HepG2 (cell line): ENCODE measurements around the gene ITGB2. TPM values are rescaled to one million over a fixed set of nuclear protein-coding genes. Genes with fewer than 3 reads are reported as not detected.
A peak's percentile ranks its signal among the peaks of the same experiment; 100 is the strongest.

Experiments
- ATAC-seq: fragments of 200-7000 bp; cut with Tn5 transposase; 3 replicates; pipeline ENCODE4 v1.9.1; 2020; ENCODE audit warnings: mild to moderate bottlenecking, moderate library complexity
- BruUV-seq: library from RNA; stranded (reverse); fragments of 400-500 nt; replicated peaks from 2 replicates; lab custom pipeline; 2021; lab: Mats Ljungman, UMichigan
- CTCF ChIA-PET: fragments of 300-600 bp; formaldehyde crosslinking; extraction: SDS; loops from one replicate; lab custom pipeline; 2021; ENCODE audit warnings: low total read pairs, inconsistent platforms, low intra/inter-chr PET ratio; lab: Yijun Ruan, JAX
- POLR2A ChIA-PET: fragments of 350-600 bp; sonication (Branson Sonifier 250); formaldehyde crosslinking; loops from one replicate; lab custom pipeline; 2020; ENCODE audit warnings: antibody characterized with exemption, inconsistent platforms; lab: Yijun Ruan, JAX
- DNase-seq: peaks from one replicate; pipeline ENCODE4 v3.0.0-alpha.2; 2015; ENCODE audit warnings: low spot score
- FAIRE-seq: peaks from 3 replicates; lab custom pipeline; 2011; peaks lifted over from hg19 to GRCh38; lab: Jason Lieb, UNC
- H2AFZ ChIP-seq: one replicate; pipeline ENCODE4 v1.6.1; 2011; ENCODE audit warnings: low read length, inconsistent platforms
- H3K27ac ChIP-seq: fragments of 300-600 bp; 3 replicates; pipeline ENCODE4 v1.8.0; 2011; ENCODE audit warnings: mixed run types, mild to moderate bottlenecking, mixed read lengths, low read length, inconsistent platforms; ENCODE audit not compliant: insufficient read depth; ENCODE audit errors: extremely low read length
- H3K27me3 ChIP-seq, 2 experiments: fragments of 200-600 bp in 1 of 2; 2 replicates in 1 of 2; 3 replicates in 1 of 2; pipeline versions ENCODE4 v1.6.0 to v1.8.0; 2011; ENCODE audit warnings: low read length in 2 of 2, mild to moderate bottlenecking in 2 of 2, moderate library complexity in 2 of 2, inconsistent platforms in 1 of 2; ENCODE audit not compliant: insufficient read depth in 2 of 2, control insufficient read depth in 1 of 2
- H3K36me3 ChIP-seq, 2 experiments: fragments of 200-600 bp in 1 of 2; replicated peaks in 1 of 2; 2 replicates in 1 of 2; 3 replicates in 1 of 2; pipeline versions ENCODE4 v1.5.1 to v1.8.0; 2011; ENCODE audit warnings: low read length in 2 of 2, inconsistent platforms in 1 of 2; ENCODE audit not compliant: insufficient read depth in 2 of 2, control insufficient read depth in 1 of 2
- H3K4me1 ChIP-seq: 2 replicates; pipeline ENCODE4 v1.5.1; 2012; ENCODE audit warnings: low read length, inconsistent platforms; ENCODE audit not compliant: insufficient read depth
- H3K4me2 ChIP-seq: 2 replicates; pipeline ENCODE4 v1.6.0; 2011; ENCODE audit warnings: low read depth, low read length, inconsistent platforms
- H3K4me3 ChIP-seq, 3 experiments: fragments of 200-600 bp in 1 of 3; sonication (generic), shearing (Covaris generic) in 1 of 3; replicated peaks in 1 of 3; 2 replicates each; pipeline ENCODE4 v1.5.1; 2011 to 2016; ENCODE audit warnings: low read length in 3 of 3, inconsistent platforms in 2 of 3, low read depth in 2 of 3, mild to moderate bottlenecking in 2 of 3, control low read depth in 1 of 3, mixed read lengths in 1 of 3; ENCODE audit not compliant: insufficient read depth in 1 of 3
- H3K79me2 ChIP-seq: one replicate; pipeline ENCODE4 v1.6.1; 2011; ENCODE audit warnings: low read length, inconsistent platforms; ENCODE audit not compliant: insufficient read depth
- H3K9ac ChIP-seq: 2 replicates; pipeline ENCODE4 v1.6.0; 2011; ENCODE audit warnings: mild to moderate bottlenecking, low read depth, low read length, inconsistent platforms; ENCODE audit not compliant: insufficient read depth
- H3K9me3 ChIP-seq: 2 replicates; pipeline ENCODE4 v1.5.1; 2012; ENCODE audit warnings: mild to moderate bottlenecking, low read length
- H4K20me1 ChIP-seq: 2 replicates; pipeline ENCODE4 v1.6.0; 2011; ENCODE audit warnings: inconsistent platforms, mild to moderate bottlenecking, low read length, moderate library complexity; ENCODE audit not compliant: insufficient read depth
- CREB1 ChIP-seq, 2 experiments: fragments of 450-650 bp in 1 of 2; IDR thresholded peaks; 2 replicates each; pipeline ENCODE4 v1.6.1; 2016 to 2017; ENCODE audit warnings: control low read depth in 1 of 2, mild to moderate bottlenecking in 1 of 2, missing compliant biosample characterization in 1 of 2, missing genetic modification characterization in 1 of 2
- ELF3 ChIP-seq: IDR thresholded peaks from 2 replicates; pipeline ENCODE4 v1.6.1; 2016; ENCODE audit warnings: missing genetic modification reagents, missing compliant biosample characterization
- ELF4 ChIP-seq: sonication (generic); formaldehyde crosslinking; IDR thresholded peaks from 2 replicates; pipeline ENCODE4 v1.5.0; 2020; ENCODE audit warnings: missing genetic modification reagents, mild to moderate bottlenecking, moderate library complexity, borderline replicate concordance
- FOXJ3 ChIP-seq: sonication (generic); formaldehyde crosslinking; IDR thresholded peaks from 2 replicates; pipeline ENCODE4 v1.4.0; 2020; ENCODE audit warnings: missing genetic modification reagents, mild to moderate bottlenecking, borderline replicate concordance
- FOXP1 ChIP-seq, 2 experiments: fragments of 450-650 bp in 1 of 2; IDR thresholded peaks; 2 replicates each; pipeline ENCODE4 v1.6.1; 2017 to 2018; ENCODE audit warnings: antibody characterized with exemption in 1 of 2
- FUBP1 ChIP-seq: sonication (generic); formaldehyde crosslinking; IDR thresholded peaks from 2 replicates; pipeline ENCODE4 v1.5.1; 2020; ENCODE audit warnings: missing genetic modification reagents, mild to moderate bottlenecking, borderline replicate concordance
- MNT ChIP-seq: fragments of 450-650 bp; IDR thresholded peaks from 2 replicates; pipeline ENCODE4 v1.6.1; 2016
- NFKBIZ ChIP-seq: IDR thresholded peaks from 2 replicates; pipeline ENCODE4 v1.6.1; 2018; ENCODE audit warnings: missing genetic modification reagents, missing compliant biosample characterization
- NR0B2 ChIP-seq: sonication (generic); formaldehyde crosslinking; IDR thresholded peaks from 2 replicates; pipeline ENCODE4 v1.4.0; 2020; ENCODE audit warnings: mild to moderate bottlenecking, missing genetic modification reagents
- YY1 ChIP-seq: IDR thresholded peaks from 2 replicates; pipeline ENCODE4 v1.6.1; 2011; ENCODE audit warnings: low read length, low read depth, moderate library complexity, mild to moderate bottlenecking; ENCODE audit not compliant: insufficient read depth, insufficient replicate concordance
- ZBTB42 ChIP-seq: sonication (generic); formaldehyde crosslinking; IDR thresholded peaks from 2 replicates; pipeline ENCODE4 v1.5.0; 2020; ENCODE audit warnings: mild to moderate bottlenecking, missing genetic modification reagents
- ZNF160 ChIP-seq: sonication (generic); formaldehyde crosslinking; IDR thresholded peaks from 2 replicates; pipeline ENCODE4 v1.8.0; 2022; ENCODE audit warnings: mild to moderate bottlenecking, inconsistent platforms, missing genetic modification reagents
- ZNF563 ChIP-seq: sonication (generic); formaldehyde crosslinking; IDR thresholded peaks from 2 replicates; pipeline ENCODE4 v1.8.0; 2022; ENCODE audit warnings: mild to moderate bottlenecking, moderate library complexity, missing genetic modification reagents
- ZNF577 ChIP-seq: sonication (generic); formaldehyde crosslinking; IDR thresholded peaks from 2 replicates; pipeline ENCODE4 v1.4.0; 2020; ENCODE audit warnings: mild to moderate bottlenecking, low read depth, missing genetic modification reagents, borderline replicate concordance
- ZNF614 ChIP-seq: IDR thresholded peaks from 2 replicates; pipeline ENCODE4 v1.6.1; 2018; ENCODE audit warnings: missing biosample characterization, missing genetic modification reagents, inconsistent platforms, borderline replicate concordance
- WGBS: methylation state at CpG from one replicate; pipeline ENCODE4 v1.1.6; 2017; ENCODE audit warnings: low lambda C conversion rate; 5-methylcytosine and 5-hydroxymethylcytosine counted together
- in situ Hi-C: cut with HindIII; loops from 2 replicates; pipeline ENCODE4 v1.10.0; 2017; ENCODE audit warnings: low pct_unique_long_range_greater_than_20kb; ENCODE audit not compliant: extremely low pct_ligation_motif_present
- intact Hi-C: fragments of 100-400 bp; cut with micrococcal nuclease; formaldehyde crosslinking; loops from one replicate; pipeline ENCODE4 v1.10.0; 2022; ENCODE audit not compliant: unreplicated experiment
- polyA plus RNA-seq, 8 experiments: library from polyadenylated mRNA; depleted of rRNA in 3 of 8; stranded (reverse) in 7 of 8; unstranded in 1 of 8; fragments of >200 nt; fragmentation: Illumina TruSeq in 4 of 8; extraction: Trizol in 4 of 8; gene quantifications; 2 replicates each; pipeline versions ENCODE4 v1.2.1 to v1.2.3, GENCODE V29; 2011 to 2016; ENCODE audit warnings: low read depth in 4 of 8, missing spikeins in 1 of 8, mixed read lengths in 1 of 8; ENCODE audit not compliant: insufficient read depth in 1 of 8
- total RNA-seq, 5 experiments: library from RNA; depleted of rRNA; stranded (reverse); fragments of >200 nt; fragmentation: Illumina TruSeq; extraction: Trizol; gene quantifications; 2 replicates each; pipeline ENCODE4 v1.2.3, GENCODE V29; 2016; ENCODE audit warnings: low read depth in 1 of 5

The ITGB2 gene
- total and polyA plus RNA-seq, 2 of the 13 experiments (the other 11 are each of a cell fraction or from before 2014, with no cell fraction given): 4.2 to 18.0 TPM

GRCh38 chr21:44904141-44904923, 16.4 kb downstream of the ITGB2 start:
- H3K4me1 ChIP-seq: peaks cover 51% of the 10 kb centered on the region
- no TSS peak for BruUV-seq
- peaks cover 0 to 10% of the 10 kb centered on the region in 2 experiments; a peak in 3 of 5 replicates for H3K36me3 ChIP-seq
- ATAC-seq: no peak
- intact Hi-C loops: no loop called here
- no peak for DNase-seq
- FAIRE-seq: peak; percentile 30
- no peak overlapping the region for H2AFZ ChIP-seq
- WGBS: 94% methylated on average over 13 of the region's 14 CpGs
- H3K27me3 ChIP-seq: no peaks in the 10 kb centered on the region
- H4K20me1 ChIP-seq: no peaks in the 10 kb centered on the region
- in situ Hi-C loops: no loop called here
- no peak overlapping the region for H3K4me3 ChIP-seq
- ChIA-PET CTCF (no interaction called here), POLR2A (no interaction called here)
- H3K79me2 ChIP-seq: no peaks in the 10 kb centered on the region
- no peak overlapping the region for H3K9ac ChIP-seq
- H3K9me3 ChIP-seq: no peaks in the 10 kb centered on the region
- no peak overlapping the region for H3K27ac ChIP-seq
- H3K4me2 ChIP-seq: no peak overlapping the region
- TF ChIP-seq ELF3 (CRISPR knock-in tag) (no peak), FOXJ3 (CRISPR knock-in tag) (no peak), ZNF577 (CRISPR knock-in tag) (no peak), ZNF614 (no peak), MNT (peak; percentile 76), ZNF563 (CRISPR knock-in tag) (no peak), FOXP1 (IDR thresholded peaks at IDR 0.05) (no peak), FOXP1 (CRISPR knock-in tag; IDR thresholded peaks at IDR 0.05) (no peak), NR0B2 (CRISPR knock-in tag) (no peak), NFKBIZ (no peak), FUBP1 (CRISPR knock-in tag) (no peak), YY1 (no peak), ELF4 (CRISPR knock-in tag) (no peak), ZBTB42 (no peak), CREB1 (IDR thresholded peaks at IDR 0.05) (0 out of 2 replicates have a peak, but pooled peaks have one; percentile 2), CREB1 (CRISPR knock-in tag; IDR thresholded peaks at IDR 0.05) (no peak), ZNF160 (CRISPR knock-in tag) (no peak)
